Measurements from ENCODE around the gene NODAL. TPM values are rescaled to one million over a fixed set of nuclear protein-coding genes. Genes with fewer than 3 reads are reported as not detected.

The NODAL gene
- total RNA-seq, 4 donors from 2014 or later, result not detected

GRCh38 chr10:70399177-70399576 lies 42.3 kb downstream of the NODAL start:
- Histone ChIP-seq H3K4me1 (peaks cover 0 to 5% (median 2%) of the 10 kb centered on the region in 4 donors), H3K4me3 (no peak overlapping the region), H3K36me3 (no peaks in the 10 kb centered on the region), H3K27ac (no peak overlapping the region), H3K27me3 (no peaks in the 10 kb centered on the region), H3K9me3 (no peaks in the 10 kb centered on the region)
- in situ Hi-C loops (cut with MboI; ENCODE audit: low pct_ligation_motif_present in 1 of 4, low pct_unique_long_range_greater_than_20kb in 1 of 4, low sequenced_read_pairs in 3 of 4) (no loop called here), intact Hi-C loops (cut with DNase I; ENCODE audit: low total_unique reads) (no loop called here)
- WGBS, 2 donors (ENCODE audit: low coverage in 1 of 2), result 94 to 97% methylated on average over 3 of the region's 3 CpGs
- TF ChIP-seq POLR2A (IDR thresholded peaks at IDR 0.05), result no peak
- no peak for TF ChIP-seq EP300 (IDR thresholded peaks at IDR 0.05; ENCODE audit: low read depth)
- no peak for TF ChIP-seq POLR2AphosphoS5 (IDR thresholded peaks at IDR 0.05)
- TF ChIP-seq CTCF (IDR thresholded peaks at IDR 0.05), result no peak
- DNase-seq, result no peak

GRCh38 chr10:70396140-70396539 lies 45.3 kb downstream of the NODAL start:
- DNase-seq, result no peak
- no peaks in the 10 kb centered on the region for H3K27me3 ChIP-seq
- no peaks in the 10 kb centered on the region for H3K36me3 ChIP-seq
- in situ Hi-C loops (cut with MboI; ENCODE audit: low pct_ligation_motif_present in 1 of 4, low pct_unique_long_range_greater_than_20kb in 1 of 4, low sequenced_read_pairs in 3 of 4), result no loop called here
- intact Hi-C loops (cut with DNase I; ENCODE audit: low total_unique reads), result no loop called here
- H3K4me3 ChIP-seq, result no peak overlapping the region
- no peaks in the 10 kb centered on the region for H3K4me1 ChIP-seq
- WGBS, 2 donors (ENCODE audit: low coverage in 1 of 2), result 94% methylated on average over 1 of the region's 1 CpG; no CpG with 5 or more reads in 1 of the 2 donors
- H3K27ac ChIP-seq, result no peak overlapping the region
- TF ChIP-seq CTCF (IDR thresholded peaks at IDR 0.05) (no peak), POLR2A (IDR thresholded peaks at IDR 0.05) (no peak), POLR2AphosphoS5 (IDR thresholded peaks at IDR 0.05) (no peak), EP300 (IDR thresholded peaks at IDR 0.05; ENCODE audit: low read depth) (no peak)
- H3K9me3 ChIP-seq, result no peaks in the 10 kb centered on the region

- in situ Hi-C loops (cut with MboI; ENCODE audit: low pct_ligation_motif_present in 1 of 4, low pct_unique_long_range_greater_than_20kb in 1 of 4, low sequenced_read_pairs in 3 of 4), result no loop called here
- DNase-seq, result no peak
- no peak overlapping the region for H3K4me3 ChIP-seq
- H3K4me1 ChIP-seq, result peaks cover 2 to 7% (median 5%) of the 10 kb centered on the region in 4 donors
- no peak overlapping the region for H3K27ac ChIP-seq
- intact Hi-C loops (cut with DNase I; ENCODE audit: low total_unique reads), result no loop called here
- no peaks in the 10 kb centered on the region for H3K9me3 ChIP-seq
- no peaks in the 10 kb centered on the region for H3K36me3 ChIP-seq
- TF ChIP-seq CTCF (IDR thresholded peaks at IDR 0.05), result no peak
- TF ChIP-seq EP300 (IDR thresholded peaks at IDR 0.05; ENCODE audit: low read depth), result no peak
- TF ChIP-seq POLR2A (IDR thresholded peaks at IDR 0.05), result no peak
- no peak for TF ChIP-seq POLR2AphosphoS5 (IDR thresholded peaks at IDR 0.05)
- 44 to 100% methylated on average over 1 to 4 of the region's 4 CpGs for WGBS, 2 donors (ENCODE audit: low coverage in 1 of 2)
- H3K27me3 ChIP-seq, result no peaks in the 10 kb centered on the region
These were observed 49.8 kb downstream of the NODAL start for GRCh38 chr10:70391654-70392053.

Other genes starting within 250 kb of the NODAL start
- 100 to 1,000 TPM in 2 of 4 donors, 10 to 100 TPM in 2; 14.1 to 113 (median 98.4) TPM for gene PPA1, start 208.3 kb downstream of the NODAL start, total RNA-seq
- under 1 TPM in 1 of 4 donors, not detected in 3; 0.16 TPM for gene NPFFR1, start 157.7 kb downstream of the NODAL start, total RNA-seq
- 10 to 100 TPM in 1 of 4 donors, 1 to 10 TPM in 3; 2.8 to 10.5 (median 5.9) TPM for gene LRRC20, start 59.1 kb downstream of the NODAL start, total RNA-seq
- gene EIF4EBP2, start 37.5 kb downstream of the NODAL start, total RNA-seq, result 100 to 1,000 TPM in 3 of 4 donors, 10 to 100 TPM in 1; 43.6 to 117 (median 110) TPM
- 1 to 10 TPM; 1.4 to 5.2 (median 4.0) TPM for gene PALD1, start 37.1 kb upstream of the NODAL start, total RNA-seq
- gene PRF1, start 161.1 kb upstream of the NODAL start, total RNA-seq, result 10 to 100 TPM in 1 of 4 donors, 1 to 10 TPM in 2, under 1 TPM in 1; 0.80 to 12.7 (median 6.0) TPM
- gene ADAMTS14, start 230.8 kb upstream of the NODAL start, total RNA-seq, result 1 to 10 TPM in 2 of 4 donors, under 1 TPM in 2; 0.95 to 3.8 (median 1.4) TPM